ENCODE measurements around the gene GULP1. TPM values are rescaled to one million over a fixed set of nuclear protein-coding genes. Genes with fewer than 3 reads are reported as not detected.

Gene GULP1
- total and polyA plus RNA-seq, 2 of the 13 experiments (the other 11 are each of a cell fraction or from before 2014, with no cell fraction given): 0.15 TPM; not detected in 1

- TF ChIP-seq ZNF275 (CRISPR knock-in tag; IDR thresholded peaks at IDR 0.05; ENCODE audit: borderline replicate concordance): no peak
- no peak for TF ChIP-seq ZNF446 (CRISPR knock-in tag; IDR thresholded peaks at IDR 0.05)
- no peak for TF ChIP-seq FOXJ3 (CRISPR knock-in tag; IDR thresholded peaks at IDR 0.05; ENCODE audit: borderline replicate concordance)
- TF ChIP-seq ZNF878 (CRISPR knock-in tag; IDR thresholded peaks at IDR 0.05): no peak
- TF ChIP-seq SUZ12 (IDR thresholded peaks at IDR 0.05; ENCODE audit: low read depth, low read length): no peak
- no peak for TF ChIP-seq MLX (CRISPR knock-in tag; IDR thresholded peaks at IDR 0.05)
- TF ChIP-seq ZBTB7A (CRISPR knock-in tag; IDR thresholded peaks at IDR 0.05): no peak
- TF ChIP-seq ZBTB14 (CRISPR knock-in tag; IDR thresholded peaks at IDR 0.05): no peak
Measured at GRCh38 chr2:188353282-188353681, 61.6 kb downstream of the GULP1 start (continued).

- no TSS peak for BruUV-seq (replicated peaks)
- H3K79me2 ChIP-seq (ENCODE audit: insufficient read depth, low read length): no peaks in the 10 kb centered on the region
- WGBS (ENCODE audit: low lambda C conversion rate): 5% methylated on average over 9 of the region's 9 CpGs
- H3K4me3 ChIP-seq (replicated peaks in 1 of 3; ENCODE audit: insufficient read depth in 1 of 3, low read depth in 2 of 3, low read length in 3 of 3): no peak overlapping the region
- no peaks in the 10 kb centered on the region for H4K20me1 ChIP-seq (ENCODE audit: insufficient read depth, low read length)
- no peak for FAIRE-seq
- ChIA-PET POLR2A (no interaction called here), CTCF (ENCODE audit: low intra/inter-chr PET ratio, low total read pairs) (no interaction called here)
- H3K27ac ChIP-seq (ENCODE audit: extremely low read length, insufficient read depth, low read length): no peak overlapping the region
- H3K4me1 ChIP-seq (ENCODE audit: insufficient read depth, low read length): no peaks in the 10 kb centered on the region
- ATAC-seq: no peak
- intact Hi-C loops (cut with micrococcal nuclease; ENCODE audit: unreplicated experiment) (no loop called here), in situ Hi-C loops (cut with HindIII; ENCODE audit: extremely low pct_ligation_motif_present, low pct_unique_long_range_greater_than_20kb) (no loop called here)
- H3K36me3 ChIP-seq (replicated peaks in 1 of 2; ENCODE audit: control insufficient read depth in 1 of 2, insufficient read depth in 2 of 2, low read length in 2 of 2): no peaks in the 10 kb centered on the region
- no peak overlapping the region for H2AFZ ChIP-seq (ENCODE audit: low read length)
- no peak for DNase-seq (ENCODE audit: low spot score)
- no peaks in the 10 kb centered on the region for H3K9me3 ChIP-seq (ENCODE audit: low read length)
- H3K4me2 ChIP-seq (ENCODE audit: low read depth, low read length): no peak overlapping the region
- H3K27me3 ChIP-seq (ENCODE audit: control insufficient read depth in 1 of 2, insufficient read depth in 2 of 2, low read length in 2 of 2): no peaks in the 10 kb centered on the region
- no peak overlapping the region for H3K9ac ChIP-seq (ENCODE audit: insufficient read depth, low read depth, low read length)
- TF ChIP-seq AFF4 (CRISPR knock-in tag; IDR thresholded peaks at IDR 0.05) (no peak), SRF (IDR thresholded peaks at IDR 0.05; ENCODE audit: low read depth, low read length) (no peak), ZFP90 (CRISPR knock-in tag; IDR thresholded peaks at IDR 0.05; ENCODE audit: borderline replicate concordance) (no peak), U2AF1 (optimal IDR thresholded peaks at IDR 0.05; ENCODE audit: low read depth, low read length) (no peak), BATF2 (CRISPR knock-in tag; IDR thresholded peaks at IDR 0.05) (no peak), KLF15 (CRISPR knock-in tag; IDR thresholded peaks at IDR 0.05; ENCODE audit: borderline replicate concordance) (no peak), ZNF670 (CRISPR knock-in tag; IDR thresholded peaks at IDR 0.05; ENCODE audit: borderline replicate concordance) (no peak)
Measured at GRCh38 chr2:188360485-188361263, 69.0 kb downstream of the GULP1 start.

All from HepG2 (cell line).